NCI-H2029 (cell line): ENCODE results near the gene TIMM23B.
"Not testable (repeated sequence)": the region's sequence is repeated elsewhere in the genome, so short reads cannot be mapped to it uniquely, and the experiment has no call there.

ENCODE experiments used
- DNase-seq: peaks from one replicate; lab custom pipeline; 2025; lab: John Stamatoyannopoulos, UW

Gene TIMM23B

DNA sequence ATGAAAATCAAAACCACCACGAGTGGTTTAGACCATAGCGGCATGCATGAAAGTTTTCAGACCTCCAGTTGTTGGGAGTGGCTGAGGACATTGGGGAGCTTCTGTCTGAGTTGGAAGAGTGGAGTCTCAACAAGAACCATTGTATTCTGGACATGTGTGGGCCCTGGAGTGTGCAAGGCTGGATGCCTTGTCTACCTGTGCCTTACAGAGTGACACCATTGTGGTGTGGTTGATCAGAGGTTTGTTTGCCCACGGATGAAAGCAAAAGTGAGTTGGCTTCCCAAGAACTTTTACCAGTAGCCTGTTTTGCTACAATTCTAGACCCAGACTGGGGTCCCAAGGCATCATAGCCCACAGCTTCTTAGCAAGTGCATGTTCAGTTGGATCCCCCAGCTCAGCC, 35.9 kb downstream of the TIMM23B start:
- DNase-seq: not testable (repeated sequence)

DNA sequence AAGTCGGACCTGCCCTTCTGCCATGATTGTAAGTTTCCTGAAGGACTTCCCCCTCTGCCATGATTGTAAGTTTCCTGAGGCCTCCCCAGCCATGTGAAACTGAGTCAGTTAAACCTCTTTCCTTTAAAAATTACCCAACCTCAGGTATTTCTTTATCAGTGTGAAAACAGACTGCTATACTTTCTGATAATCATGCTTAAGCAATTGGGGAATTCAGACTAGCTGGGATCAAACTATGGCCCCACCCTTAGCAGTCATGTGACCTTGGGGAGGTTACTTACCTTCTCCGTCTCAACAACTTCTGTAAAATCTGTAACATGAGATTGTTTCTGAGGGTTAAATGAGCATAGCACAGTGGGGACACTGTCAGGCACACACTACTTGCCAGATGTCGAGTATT, 45.4 kb downstream of the TIMM23B start:
- not testable (repeated sequence) for DNase-seq

DNA sequence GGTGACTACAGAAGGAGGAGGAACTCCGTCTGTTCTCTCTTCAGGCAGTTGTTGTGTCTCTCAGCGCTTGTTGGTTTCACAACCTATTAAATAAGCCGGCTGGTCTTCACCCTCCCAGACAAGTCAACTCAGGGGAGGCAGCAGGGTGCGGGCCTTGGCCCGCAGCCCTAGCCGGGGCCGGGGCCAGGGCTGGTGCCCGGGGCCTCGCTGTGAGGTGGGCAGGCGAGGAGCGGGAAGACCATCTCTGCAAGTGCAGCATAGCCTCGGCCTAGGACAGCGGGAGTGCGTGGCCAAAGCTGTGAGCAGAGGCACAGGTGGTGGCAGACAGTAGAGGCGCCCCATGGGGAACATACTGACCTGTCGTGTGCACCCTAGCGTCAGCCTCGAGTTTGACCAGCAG, 46.5 kb downstream of the TIMM23B start, which contains the start of gene AGAP6:
TSS of gene AGAP6 (plus strand) at position 31 of the 400 bp plus-strand sequence. CDS start at position 341, 310 bp downstream.
- not testable (repeated sequence) for DNase-seq

DNA sequence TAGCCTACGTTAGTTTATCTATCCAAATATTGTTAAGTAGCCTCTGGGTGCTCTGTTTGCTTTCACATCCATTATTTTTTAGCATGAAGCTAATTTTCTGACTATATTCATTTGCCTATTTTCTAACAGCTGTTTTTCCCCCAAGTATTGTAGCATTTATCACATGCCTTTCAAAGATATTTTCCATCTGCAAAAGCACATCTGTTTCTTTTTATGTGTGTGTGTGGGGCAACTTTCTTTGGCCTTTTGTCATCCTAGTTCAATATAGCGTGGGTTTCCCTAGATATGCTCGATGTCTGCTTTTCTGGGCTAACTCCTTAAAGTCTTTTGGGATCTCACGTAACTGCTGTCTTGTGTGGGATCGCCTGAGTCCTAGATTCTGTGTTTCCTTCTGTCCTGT, 53.5 kb downstream of the TIMM23B start:
- not testable (repeated sequence) for DNase-seq

DNA sequence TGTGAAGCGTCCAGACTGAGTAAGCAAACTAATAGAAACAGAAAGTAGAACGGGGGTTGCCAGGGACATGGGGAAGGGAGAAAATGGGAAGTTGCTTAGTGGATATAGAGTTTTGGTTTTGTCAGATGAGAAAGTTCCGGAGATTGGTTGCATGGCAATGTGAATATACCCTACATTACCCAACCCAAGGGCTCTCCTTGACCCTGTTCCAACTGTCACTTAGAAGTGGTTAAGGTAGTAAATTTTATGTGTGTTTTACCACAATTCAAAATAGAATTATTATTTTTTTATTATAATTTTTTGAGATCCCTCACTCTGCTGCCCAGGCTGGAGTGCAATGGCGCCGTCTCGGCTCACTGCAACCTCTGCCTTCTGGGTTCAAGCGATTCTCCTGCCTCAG, 72.2 kb downstream of the TIMM23B start:
- not testable (repeated sequence) for DNase-seq

DNA sequence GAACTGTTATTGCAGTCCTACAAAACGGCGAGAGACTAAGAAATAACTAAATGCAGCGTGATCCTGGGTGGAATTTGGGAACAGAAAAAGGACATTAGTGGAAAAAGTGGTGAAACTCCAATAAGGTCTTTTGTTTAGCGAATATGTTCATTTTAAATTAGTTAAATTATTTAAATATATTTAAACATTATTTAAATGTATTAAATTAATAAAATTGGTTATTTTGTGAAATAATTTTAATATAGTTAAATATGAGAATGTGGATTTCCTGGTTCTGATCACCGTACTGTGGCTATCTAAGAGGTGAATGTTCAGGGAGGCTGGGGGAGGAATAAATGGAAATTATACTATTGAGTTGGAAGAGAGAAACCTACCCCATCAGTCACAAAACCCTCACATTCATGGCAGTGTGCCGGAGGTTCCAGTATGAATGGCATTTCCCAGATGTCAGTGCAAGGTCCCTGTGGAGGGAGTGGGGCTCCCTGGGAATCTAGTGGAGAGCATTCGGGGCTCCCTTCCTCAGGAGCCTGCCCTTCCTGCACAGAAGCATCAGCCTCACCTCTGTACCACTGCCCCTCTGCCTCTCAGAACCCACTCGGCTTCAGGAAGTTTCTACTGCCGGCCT, 73.9 kb downstream of the TIMM23B start:
- not testable (repeated sequence) for DNase-seq

DNA sequence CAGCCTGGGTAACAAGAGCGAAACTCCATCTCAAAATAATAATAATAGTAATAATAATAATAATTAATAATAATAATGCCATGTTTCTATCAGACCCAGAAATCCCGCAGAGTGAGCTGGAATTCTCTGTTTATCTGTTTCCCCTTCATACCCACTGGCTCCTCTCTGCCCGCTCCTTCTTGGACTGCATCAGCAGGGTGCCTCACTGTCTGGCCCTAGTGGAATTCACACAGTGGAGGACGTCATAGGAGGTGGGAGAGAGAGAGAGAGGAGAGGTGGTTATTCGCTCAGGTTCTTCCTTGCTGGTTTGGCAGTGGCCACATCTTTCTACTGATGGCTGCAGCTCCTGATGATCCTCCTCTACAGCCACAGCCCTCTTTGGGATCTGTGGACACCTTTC, 75.1 kb downstream of the TIMM23B start:
- not testable (repeated sequence) for DNase-seq

DNA sequence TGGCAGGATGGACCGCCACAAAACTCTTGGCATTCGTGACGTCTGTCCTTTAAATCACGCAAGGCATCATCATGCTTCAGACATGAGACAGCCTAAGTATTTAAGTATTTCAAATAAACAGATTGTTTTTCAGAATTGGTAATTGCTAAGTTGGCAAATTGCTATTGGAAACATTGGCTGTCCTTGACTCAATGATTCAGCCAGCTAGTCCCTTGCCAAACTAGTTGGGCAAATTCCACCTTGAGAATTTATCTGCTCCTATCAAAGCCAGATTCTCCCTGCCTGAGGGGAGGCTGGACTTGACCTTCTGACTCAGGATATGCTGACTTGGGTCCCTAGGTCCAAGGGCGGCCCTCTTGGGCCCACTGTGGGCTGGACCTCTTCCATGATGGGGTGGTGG, 75.8 kb downstream of the TIMM23B start:
- not testable (repeated sequence) for DNase-seq

DNA sequence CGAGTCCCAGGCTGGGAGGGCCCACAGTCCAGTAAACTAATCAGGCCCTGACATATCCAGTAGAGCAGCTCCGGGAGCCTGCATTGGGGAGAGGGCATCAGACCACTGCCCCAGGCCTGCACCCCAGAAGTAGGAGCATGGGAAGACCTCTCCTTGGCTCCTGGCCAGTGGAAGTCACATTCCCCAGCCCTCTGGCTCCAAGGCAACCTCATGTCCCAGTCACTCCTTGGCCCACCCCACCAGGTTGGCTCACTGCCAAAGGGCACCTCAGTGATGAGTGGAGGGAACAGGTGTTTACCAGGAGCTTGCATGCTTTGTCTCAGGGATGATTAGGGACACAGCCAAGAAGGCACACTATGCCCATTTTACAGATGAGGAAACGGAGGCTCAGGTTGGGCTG, 77.4 kb downstream of the TIMM23B start:
- not testable (repeated sequence) for DNase-seq

DNA sequence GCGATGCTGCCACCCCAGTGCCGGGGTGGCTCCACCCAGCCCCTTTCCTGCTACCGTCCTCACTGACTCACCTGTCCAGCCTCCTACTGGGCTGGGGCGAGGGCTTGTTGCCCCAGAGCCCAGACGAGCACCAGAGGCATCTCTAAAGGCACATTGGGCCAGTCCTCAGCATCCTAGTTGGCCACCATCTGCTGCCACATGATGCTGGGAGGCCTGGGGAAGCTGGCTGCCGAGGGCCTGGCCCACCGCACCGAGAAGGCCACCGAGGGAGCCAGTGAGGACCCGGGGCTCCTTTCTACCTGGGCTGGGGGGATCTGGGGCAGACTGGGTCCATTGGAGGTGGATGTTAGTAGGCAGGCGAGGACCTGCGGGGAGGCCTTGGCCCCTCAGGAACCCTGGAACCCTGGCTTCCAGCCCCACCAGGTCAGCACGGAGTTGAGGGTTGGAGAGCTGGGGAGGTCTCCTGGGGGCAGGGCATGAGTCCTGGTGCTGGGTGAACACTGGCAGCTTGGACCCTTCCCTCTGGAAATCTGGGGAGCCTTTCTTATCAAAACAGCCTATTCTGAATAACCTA, 78.7 kb downstream of the TIMM23B start:
- not testable (repeated sequence) for DNase-seq

DNA sequence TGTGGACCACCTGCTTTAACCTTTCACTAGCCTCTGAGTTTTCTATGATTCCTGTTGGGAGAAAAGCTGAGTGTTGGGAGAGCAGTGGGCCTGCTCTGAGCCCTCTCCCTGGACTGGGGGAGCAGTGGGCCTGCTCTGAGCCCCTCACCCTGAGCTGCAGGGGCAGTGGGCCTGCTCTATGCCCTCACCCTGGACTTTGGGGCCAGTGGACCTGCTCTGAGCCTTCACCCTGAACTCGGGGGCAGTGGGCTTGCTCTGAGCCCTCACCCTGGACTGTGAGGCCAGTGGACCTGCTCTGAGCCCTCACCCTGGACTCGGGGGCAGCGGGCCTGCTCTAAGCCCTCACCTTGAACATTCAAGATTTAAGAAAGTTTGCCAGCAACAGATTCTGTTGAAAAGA, 79.8 kb downstream of the TIMM23B start:
- no peak for DNase-seq
